Measurements from ENCODE around the gene MND1. TPM values are rescaled to one million over a fixed set of nuclear protein-coding genes. Genes with fewer than 3 reads are reported as not detected.

Gene MND1
- total RNA-seq, 4 donors from 2014 or later = not detected

- no peaks in the 10 kb centered on the region for H3K9me3 ChIP-seq
- H3K27ac ChIP-seq = no peak overlapping the region
- H3K36me3 ChIP-seq = no peaks in the 10 kb centered on the region
- WGBS = 84% methylated on average over 3 of the region's 3 CpGs
- no peaks in the 10 kb centered on the region for H3K4me1 ChIP-seq
- DNase-seq (ENCODE audit: low spot score in 2 of 2) = no peak
- no peak for TF ChIP-seq POLR2AphosphoS5 (IDR thresholded peaks at IDR 0.05)
- no peak for TF ChIP-seq POLR2A (IDR thresholded peaks at IDR 0.05)
- no peak for TF ChIP-seq EP300 (IDR thresholded peaks at IDR 0.05)
- no peak for TF ChIP-seq CTCF (IDR thresholded peaks at IDR 0.05)
- H3K4me3 ChIP-seq = no peak overlapping the region
- H3K27me3 ChIP-seq = no peaks in the 10 kb centered on the region
These were observed 17.7 kb downstream of the MND1 start for GRCh38 chr4:153362184-153362583.

DNA sequence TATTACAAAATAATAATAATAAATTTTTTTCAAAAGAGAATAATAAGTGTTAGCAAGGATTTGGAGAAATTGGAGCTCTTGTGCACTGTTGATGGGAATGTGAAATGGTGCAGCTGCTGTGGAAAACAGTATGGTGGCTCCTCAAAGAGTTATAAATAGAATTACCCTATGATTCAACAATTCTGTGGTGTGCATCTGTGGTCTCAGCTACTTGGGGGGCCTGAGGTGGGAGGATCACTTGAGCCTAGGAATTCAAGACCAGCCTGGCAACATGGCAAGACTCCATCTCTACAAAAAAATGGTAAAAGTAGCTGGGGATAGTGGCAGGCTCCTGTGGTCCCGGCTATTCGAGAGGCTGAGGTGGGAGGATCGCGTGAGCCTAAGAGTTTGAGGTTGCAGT lies 19.6 kb downstream of the MND1 start:
- H3K27me3 ChIP-seq = no peaks in the 10 kb centered on the region
- TF ChIP-seq POLR2A (IDR thresholded peaks at IDR 0.05) (no peak), EP300 (IDR thresholded peaks at IDR 0.05) (no peak), CTCF (IDR thresholded peaks at IDR 0.05) (no peak)
- H3K36me3 ChIP-seq = no peaks in the 10 kb centered on the region
- no peak for DNase-seq (ENCODE audit: low spot score in 2 of 2)
- H3K4me3 ChIP-seq = no peak overlapping the region
- WGBS = 97% methylated on average over 4 of the region's 4 CpGs
- no peak overlapping the region for H3K27ac ChIP-seq
- no peaks in the 10 kb centered on the region for H3K4me1 ChIP-seq
- H3K9me3 ChIP-seq = no peaks in the 10 kb centered on the region

GRCh38 chr4:153365003-153365402 lies 20.5 kb downstream of the MND1 start:
- H3K36me3 ChIP-seq = no peaks in the 10 kb centered on the region
- H3K27me3 ChIP-seq = no peaks in the 10 kb centered on the region
- H3K4me3 ChIP-seq = no peak overlapping the region
- TF ChIP-seq POLR2AphosphoS5 (IDR thresholded peaks at IDR 0.05) = no peak
- no peak for TF ChIP-seq POLR2A (IDR thresholded peaks at IDR 0.05)
- no peak for TF ChIP-seq CTCF (IDR thresholded peaks at IDR 0.05)
- TF ChIP-seq EP300 (IDR thresholded peaks at IDR 0.05) = no peak
- no peak for DNase-seq (ENCODE audit: low spot score in 2 of 2)
- no peak overlapping the region for H3K27ac ChIP-seq
- WGBS = 87% methylated on average over 2 of the region's 2 CpGs
- no peaks in the 10 kb centered on the region for H3K9me3 ChIP-seq
- no peaks in the 10 kb centered on the region for H3K4me1 ChIP-seq

DNA sequence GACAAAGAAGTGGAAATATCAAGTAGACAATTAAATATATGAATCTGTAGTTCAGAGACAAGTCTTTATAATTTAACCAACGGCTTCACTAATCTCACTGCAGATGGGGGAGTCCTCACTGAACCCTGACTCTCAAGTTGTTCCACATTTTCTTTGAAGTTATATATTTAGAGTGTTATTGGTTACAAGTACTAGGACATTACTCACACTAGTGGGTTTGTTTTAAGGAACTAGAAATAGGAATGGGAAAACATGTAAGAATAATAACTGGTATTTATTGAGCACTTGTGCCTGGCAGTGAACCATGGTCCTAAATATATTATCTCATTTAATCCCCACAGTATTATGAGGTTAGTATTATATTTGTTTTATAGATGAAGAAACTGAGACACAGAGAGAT lies 22.0 kb downstream of the MND1 start:
- WGBS = 74% methylated on average over 1 of the region's 1 CpG
- Histone ChIP-seq H3K27me3 (no peaks in the 10 kb centered on the region), H3K36me3 (no peaks in the 10 kb centered on the region), H3K9me3 (no peaks in the 10 kb centered on the region), H3K4me3 (no peak overlapping the region), H3K4me1 (no peaks in the 10 kb centered on the region), H3K27ac (no peak overlapping the region)
- no peak for DNase-seq (ENCODE audit: low spot score in 2 of 2)
- no peak for TF ChIP-seq EP300 (IDR thresholded peaks at IDR 0.05)
- TF ChIP-seq CTCF (IDR thresholded peaks at IDR 0.05) = no peak
- TF ChIP-seq POLR2AphosphoS5 (IDR thresholded peaks at IDR 0.05) = no peak
- no peak for TF ChIP-seq POLR2A (IDR thresholded peaks at IDR 0.05)

GRCh38 chr4:153367092-153367491 lies 22.6 kb downstream of the MND1 start:
- Histone ChIP-seq H3K9me3 (no peaks in the 10 kb centered on the region), H3K4me3 (no peak overlapping the region), H3K27me3 (no peaks in the 10 kb centered on the region), H3K4me1 (no peaks in the 10 kb centered on the region), H3K27ac (no peak overlapping the region), H3K36me3 (no peaks in the 10 kb centered on the region)
- DNase-seq (ENCODE audit: low spot score in 2 of 2) = no peak
- TF ChIP-seq EP300 (IDR thresholded peaks at IDR 0.05) (no peak), POLR2A (IDR thresholded peaks at IDR 0.05) (no peak), CTCF (IDR thresholded peaks at IDR 0.05) (no peak), POLR2AphosphoS5 (IDR thresholded peaks at IDR 0.05) (no peak)
- 90% methylated on average over 1 of the region's 1 CpG for WGBS
